Activated CD8-positive, alpha-beta T cell treated with anti-CD3 and anti-CD28 coated beads for 36 hours (primary cell): Measurements from ENCODE around the gene CDH11. TPM values are rescaled to one million over a fixed set of nuclear protein-coding genes. Genes with fewer than 3 reads are reported as not detected.

Experiments used
- ATAC-seq: fragments of 200-7000 bp; cut with Tn5 transposase; one replicate; pipeline ENCODE4 v1.10.0; 2021; ENCODE audit warnings: mild to moderate bottlenecking, moderate library complexity
- CTCF ChIA-PET: fragments of 350-600 bp; sonication (Branson Sonifier 250); formaldehyde crosslinking; loops from one replicate; lab custom pipeline; 2021; ENCODE audit warnings: antibody characterized with exemption; lab: Charles Lee
- POLR2A ChIA-PET: fragments of 350-600 bp; sonication (Branson Sonifier 250); formaldehyde crosslinking; loops from one replicate; lab custom pipeline; 2021; ENCODE audit warnings: antibody characterized with exemption; lab: Charles Lee
- DNase-seq: peaks from one replicate; pipeline ENCODE4 v3.0.0-alpha.2; 2020
- H3K27ac Mint-ChIP-seq: one replicate; pipeline ENCODE4 v1.8.0; 2021; ENCODE audit warnings: mild to moderate bottlenecking, mixed read lengths
- H3K27me3 Mint-ChIP-seq: one replicate; pipeline ENCODE4 v1.8.0; 2021; ENCODE audit warnings: mixed read lengths
- H3K36me3 Mint-ChIP-seq: one replicate; pipeline ENCODE4 v1.8.0; 2021; ENCODE audit warnings: low read depth, mixed read lengths
- H3K4me1 Mint-ChIP-seq: one replicate; pipeline ENCODE4 v1.8.0; 2021; ENCODE audit warnings: low read depth, mixed read lengths
- H3K4me3 Mint-ChIP-seq: one replicate; pipeline ENCODE4 v1.8.0; 2021; ENCODE audit warnings: mild to moderate bottlenecking, moderate library complexity, mixed read lengths
- H3K9me3 Mint-ChIP-seq: one replicate; pipeline ENCODE4 v1.8.0; 2021; ENCODE audit warnings: mixed read lengths
- intact Hi-C: fragments of 100-400 bp; cut with micrococcal nuclease; formaldehyde crosslinking; loops from one replicate; pipeline ENCODE4 v1.10.0; 2022
- total RNA-seq, 2 experiments: library from RNA; stranded (reverse); gene quantifications; one replicate each; pipeline ENCODE4 v1.2.3, GENCODE V29; 2021
- TF ChIP-seq, protein P1 (sequence below): fragments of 200-600 bp; IDR thresholded peaks from one replicate; pipeline ENCODE4 v1.8.0; 2022; ENCODE audit warnings: antibody characterized with exemption, mild to moderate bottlenecking

Gene CDH11
- total RNA-seq, 2 experiments from 2014 or later = not detected

DNA sequence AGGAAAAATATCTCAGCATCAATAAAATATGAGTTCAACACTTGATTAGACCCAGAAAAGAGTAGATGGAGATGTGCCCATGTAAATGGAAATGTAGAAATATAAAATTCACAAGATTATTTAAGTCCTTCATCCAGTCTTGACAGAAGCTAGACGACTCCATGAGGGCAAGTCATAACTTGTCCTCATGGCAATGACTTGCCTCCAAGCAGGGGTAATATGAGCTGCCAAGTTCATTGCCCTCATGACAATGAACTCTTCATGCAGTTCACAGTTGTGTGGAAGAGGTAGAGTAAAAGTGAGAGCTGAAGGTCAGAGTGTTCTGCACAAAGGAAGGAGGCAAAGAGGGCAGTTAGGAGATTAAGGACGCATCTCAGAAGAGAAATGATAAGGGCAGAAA, 22.3 kb downstream of the CDH11 start:
- H3K4me3 Mint-ChIP-seq = no peak overlapping the region
- no peak for DNase-seq
- TF ChIP-seq, protein P1, sequence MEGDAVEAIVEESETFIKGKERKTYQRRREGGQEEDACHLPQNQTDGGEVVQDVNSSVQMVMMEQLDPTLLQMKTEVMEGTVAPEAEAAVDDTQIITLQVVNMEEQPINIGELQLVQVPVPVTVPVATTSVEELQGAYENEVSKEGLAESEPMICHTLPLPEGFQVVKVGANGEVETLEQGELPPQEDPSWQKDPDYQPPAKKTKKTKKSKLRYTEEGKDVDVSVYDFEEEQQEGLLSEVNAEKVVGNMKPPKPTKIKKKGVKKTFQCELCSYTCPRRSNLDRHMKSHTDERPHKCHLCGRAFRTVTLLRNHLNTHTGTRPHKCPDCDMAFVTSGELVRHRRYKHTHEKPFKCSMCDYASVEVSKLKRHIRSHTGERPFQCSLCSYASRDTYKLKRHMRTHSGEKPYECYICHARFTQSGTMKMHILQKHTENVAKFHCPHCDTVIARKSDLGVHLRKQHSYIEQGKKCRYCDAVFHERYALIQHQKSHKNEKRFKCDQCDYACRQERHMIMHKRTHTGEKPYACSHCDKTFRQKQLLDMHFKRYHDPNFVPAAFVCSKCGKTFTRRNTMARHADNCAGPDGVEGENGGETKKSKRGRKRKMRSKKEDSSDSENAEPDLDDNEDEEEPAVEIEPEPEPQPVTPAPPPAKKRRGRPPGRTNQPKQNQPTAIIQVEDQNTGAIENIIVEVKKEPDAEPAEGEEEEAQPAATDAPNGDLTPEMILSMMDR = no peak
- ATAC-seq = no peak
- intact Hi-C loops = no loop called here
- no peaks in the 10 kb centered on the region for H3K4me1 Mint-ChIP-seq
- ChIA-PET CTCF (no interaction called here), POLR2A (no interaction called here)
- H3K27ac Mint-ChIP-seq = no peak overlapping the region
- no peaks in the 10 kb centered on the region for H3K27me3 Mint-ChIP-seq
- no peaks in the 10 kb centered on the region for H3K36me3 Mint-ChIP-seq
- no peaks in the 10 kb centered on the region for H3K9me3 Mint-ChIP-seq

DNA sequence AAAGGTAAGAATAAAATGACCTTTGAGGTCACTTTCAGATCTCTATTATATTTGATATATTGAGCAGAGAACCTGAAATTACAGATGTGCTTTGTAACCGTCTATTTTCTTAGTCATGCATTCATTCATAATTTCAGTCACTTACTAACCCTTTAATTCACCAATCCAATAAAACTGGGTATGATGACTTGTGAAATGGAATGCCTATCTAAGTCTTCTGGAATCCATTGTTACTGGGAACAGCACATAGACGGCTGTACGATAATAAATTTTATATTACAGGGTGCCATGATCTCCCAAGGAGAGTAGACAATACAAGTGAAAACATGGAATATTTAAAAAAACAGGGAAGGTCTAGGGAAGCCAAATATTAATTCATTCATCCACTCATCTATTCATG, 22.9 kb downstream of the CDH11 start:
- Mint-ChIP-seq H3K27me3 (no peaks in the 10 kb centered on the region), H3K27ac (no peak overlapping the region), H3K4me1 (no peaks in the 10 kb centered on the region), H3K4me3 (no peak overlapping the region), H3K9me3 (no peaks in the 10 kb centered on the region), H3K36me3 (no peaks in the 10 kb centered on the region)
- ATAC-seq (no peak), DNase-seq (no peak)
- intact Hi-C loops = no loop called here
- ChIA-PET CTCF (no interaction called here), POLR2A (no interaction called here)
- TF ChIP-seq, protein P1 = no peak

DNA sequence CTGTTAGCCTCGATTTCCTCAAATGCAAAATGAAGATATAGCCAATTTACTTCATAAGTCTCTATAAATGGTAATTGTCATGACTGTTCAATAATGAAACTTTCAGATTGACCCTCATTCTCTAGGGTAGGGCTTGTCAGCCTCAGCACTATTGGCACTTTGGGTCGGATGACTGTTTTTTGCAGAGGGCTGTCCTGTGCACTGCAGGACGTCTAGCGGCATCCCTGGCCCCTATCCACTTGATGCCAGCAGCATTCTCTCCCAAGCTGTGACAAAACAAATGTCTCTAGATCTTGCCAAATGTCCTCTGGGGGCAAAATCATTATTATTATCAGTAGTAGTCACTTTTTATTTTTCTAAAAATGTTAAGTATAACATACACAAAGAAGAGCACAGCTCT, 24.6 kb downstream of the CDH11 start:
- ChIA-PET CTCF (no interaction called here), POLR2A (no interaction called here)
- Mint-ChIP-seq H3K27ac (no peak overlapping the region), H3K4me3 (no peak overlapping the region), H3K9me3 (no peaks in the 10 kb centered on the region), H3K36me3 (no peaks in the 10 kb centered on the region), H3K4me1 (no peaks in the 10 kb centered on the region), H3K27me3 (no peaks in the 10 kb centered on the region)
- ATAC-seq = no peak
- DNase-seq = no peak
- TF ChIP-seq, protein P1 = no peak
- intact Hi-C loops = no loop called here

DNA sequence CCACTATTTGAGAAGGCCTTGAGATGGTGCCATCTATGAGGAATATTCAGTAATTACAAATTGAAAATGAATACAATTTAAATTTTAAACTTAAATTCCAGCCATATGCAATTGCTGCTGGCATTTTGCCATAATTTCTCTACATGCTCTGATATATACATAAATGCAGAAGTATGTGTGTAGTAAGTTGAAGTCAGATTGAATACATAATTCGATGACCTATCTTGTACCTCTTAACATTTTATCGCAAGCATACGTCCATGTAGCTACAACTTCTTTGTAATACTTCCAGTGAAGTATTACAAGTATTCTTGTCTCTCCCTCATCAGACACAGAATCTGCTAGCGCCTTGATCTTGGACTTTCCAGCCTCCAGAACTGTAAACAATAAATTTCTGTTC, 26.0 kb downstream of the CDH11 start:
- POLR2A ChIA-PET = no interaction called here
- no peak for ATAC-seq
- Mint-ChIP-seq H3K9me3 (no peaks in the 10 kb centered on the region), H3K36me3 (no peaks in the 10 kb centered on the region), H3K4me3 (no peak overlapping the region), H3K27ac (no peak overlapping the region), H3K27me3 (no peaks in the 10 kb centered on the region), H3K4me1 (no peaks in the 10 kb centered on the region)
- TF ChIP-seq, protein P1 = no peak
- CTCF ChIA-PET = no interaction called here
- no peak for DNase-seq
- intact Hi-C loops = no loop called here

DNA sequence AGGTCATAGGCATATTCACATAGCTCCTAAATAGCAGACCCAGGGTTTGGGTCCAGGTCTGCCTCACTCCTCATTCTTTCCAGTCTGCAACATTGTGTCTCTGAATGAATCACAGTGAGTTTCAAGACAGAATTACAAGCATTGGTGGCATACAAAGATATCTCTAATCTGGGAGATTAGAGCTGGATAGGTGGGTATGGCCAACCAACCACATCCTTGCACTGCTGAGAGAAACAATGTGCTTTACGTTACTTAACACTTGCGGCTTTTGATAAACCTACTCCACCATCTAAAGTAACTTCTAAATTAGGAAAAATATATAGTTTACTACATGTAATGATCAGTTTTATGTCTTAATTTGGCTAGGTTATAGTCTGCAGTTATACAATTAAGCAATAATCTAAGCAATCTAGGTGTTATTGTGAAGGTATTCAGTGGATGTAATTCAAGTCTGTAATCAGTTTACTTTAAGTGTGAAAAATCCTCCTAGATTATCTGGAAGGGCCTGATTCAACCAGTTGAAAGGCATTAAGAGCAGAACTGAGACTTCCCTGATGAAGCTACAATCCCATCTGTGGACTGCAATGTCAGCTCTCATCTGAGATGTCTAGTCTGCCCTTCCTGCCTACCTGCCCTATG, 26.7 kb downstream of the CDH11 start:
- intact Hi-C loops = no loop called here
- CTCF ChIA-PET = no interaction called here

More for the DNA sequence above, 26.7 kb downstream of the CDH11 start:
- POLR2A ChIA-PET = no interaction called here
- Mint-ChIP-seq H3K9me3 (no peaks in the 10 kb centered on the region), H3K27me3 (no peaks in the 10 kb centered on the region), H3K36me3 (no peaks in the 10 kb centered on the region), H3K4me3 (no peak overlapping the region), H3K27ac (no peak overlapping the region), H3K4me1 (no peaks in the 10 kb centered on the region)
- TF ChIP-seq, protein P1 = no peak
- no peak for ATAC-seq
- no peak for DNase-seq
